Epidermal melanocyte (primary cell): ENCODE results near the gene FOXD3.

Experiments
- DNase-seq: peaks from one replicate; pipeline ENCODE4 v3.0.0; 2011; ENCODE audit warnings: low spot score; ENCODE audit not compliant: insufficient read length

Gene FOXD3

GRCh38 chr1:63322114-63322943, at the start of gene FOXD3:
TSS of gene FOXD3 (plus strand) at chr1:63322567. CDS start at chr1:63323059, 492 bp downstream.
- DNase-seq = peak; percentile 52

DNA sequence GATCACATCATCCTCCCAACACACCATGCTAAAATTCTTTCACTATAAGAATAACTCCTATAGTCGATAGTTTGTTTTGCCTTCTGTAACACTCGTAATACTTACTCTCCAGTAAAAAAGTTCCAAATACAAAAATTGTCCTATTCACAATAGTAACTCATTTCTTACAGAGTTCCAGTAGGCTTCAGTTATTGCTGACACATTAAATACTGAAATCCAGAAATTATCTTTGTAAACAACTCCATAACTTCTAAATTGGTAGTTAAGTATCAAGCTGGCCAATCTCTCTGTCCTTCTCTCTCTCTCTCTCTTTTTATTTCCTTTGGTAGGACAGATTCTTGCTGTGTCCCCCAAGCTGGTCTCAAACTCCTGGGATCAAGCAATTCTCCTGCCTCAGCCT, 49.6 kb upstream of the FOXD3 start:
- no peak for DNase-seq

- no peak for DNase-seq
Observed at GRCh38 chr1:63274371-63274770, 48.0 kb upstream of the FOXD3 start.

DNA sequence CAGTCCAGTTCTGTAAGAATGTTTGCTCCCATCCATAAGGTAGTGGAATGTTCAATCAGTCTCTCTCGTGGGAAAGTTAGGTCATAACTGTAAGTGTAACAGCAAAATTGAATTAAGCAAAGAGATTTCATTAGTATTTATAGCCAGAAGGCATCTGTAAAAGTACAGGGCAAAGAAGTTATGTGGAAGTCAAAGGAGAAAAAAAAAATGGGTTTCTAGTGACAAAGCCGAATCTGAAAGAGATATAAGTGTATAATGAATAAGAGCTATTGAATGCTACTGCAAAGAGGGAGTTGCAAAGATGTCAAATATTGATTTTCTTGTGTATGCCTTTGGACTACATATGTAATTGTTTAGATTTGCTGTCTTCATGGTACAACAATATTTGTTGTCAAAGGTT, 47.4 kb upstream of the FOXD3 start:
- no peak for DNase-seq

GRCh38 chr1:63276624-63277023, 45.7 kb upstream of the FOXD3 start:
- DNase-seq = no peak

- DNase-seq = no peak
Observed at GRCh38 chr1:63277195-63278192, 44.9 kb upstream of the FOXD3 start.

- no peak for DNase-seq
Observed at GRCh38 chr1:63281753-63282152, 40.6 kb upstream of the FOXD3 start.

GRCh38 chr1:63289135-63289534, 33.2 kb upstream of the FOXD3 start:
- no peak for DNase-seq

DNA sequence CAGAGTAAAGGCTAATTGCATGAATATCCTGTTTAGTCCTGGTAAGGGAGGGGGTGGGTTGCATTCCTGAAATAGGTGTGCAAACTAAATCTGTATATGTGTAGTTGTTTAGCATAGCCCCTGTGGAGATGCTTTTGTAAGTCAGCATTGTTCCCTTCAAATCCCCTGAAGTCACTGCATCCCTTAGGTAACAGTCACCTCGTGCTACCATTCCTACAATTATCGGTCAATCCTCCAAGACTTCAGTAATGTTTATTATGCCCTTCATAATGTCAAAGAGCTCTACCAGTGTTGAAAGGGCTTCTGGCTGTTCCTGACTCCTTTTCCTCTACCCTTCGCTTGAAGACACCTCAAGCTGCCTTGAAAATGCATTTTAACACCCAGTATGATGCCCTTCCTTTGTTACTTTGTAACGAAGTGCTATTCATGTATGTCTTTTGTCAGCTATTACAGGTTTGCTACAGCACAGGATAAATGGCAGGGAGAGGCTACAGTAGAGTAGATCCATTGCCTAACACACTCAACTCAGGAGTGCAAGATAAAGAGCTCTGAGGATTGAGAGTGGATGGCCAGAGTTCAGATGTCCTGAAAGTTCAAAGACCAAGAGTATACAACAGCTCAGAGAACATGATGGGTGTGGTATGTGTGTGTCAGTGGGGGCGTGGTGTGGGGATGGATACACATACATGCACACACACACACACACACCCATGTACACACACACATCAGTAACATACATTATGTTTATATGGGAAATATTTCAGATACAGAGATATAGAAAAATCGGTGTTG, 27.4 kb upstream of the FOXD3 start:
- DNase-seq = no peak

- no peak for DNase-seq
Observed at GRCh38 chr1:63304410-63304809, 18.0 kb upstream of the FOXD3 start.

- DNase-seq = no peak
Observed at GRCh38 chr1:63305043-63305442, 17.3 kb upstream of the FOXD3 start.

- DNase-seq = no peak
Observed at GRCh38 chr1:63307196-63307794, 15.1 kb upstream of the FOXD3 start.

DNA sequence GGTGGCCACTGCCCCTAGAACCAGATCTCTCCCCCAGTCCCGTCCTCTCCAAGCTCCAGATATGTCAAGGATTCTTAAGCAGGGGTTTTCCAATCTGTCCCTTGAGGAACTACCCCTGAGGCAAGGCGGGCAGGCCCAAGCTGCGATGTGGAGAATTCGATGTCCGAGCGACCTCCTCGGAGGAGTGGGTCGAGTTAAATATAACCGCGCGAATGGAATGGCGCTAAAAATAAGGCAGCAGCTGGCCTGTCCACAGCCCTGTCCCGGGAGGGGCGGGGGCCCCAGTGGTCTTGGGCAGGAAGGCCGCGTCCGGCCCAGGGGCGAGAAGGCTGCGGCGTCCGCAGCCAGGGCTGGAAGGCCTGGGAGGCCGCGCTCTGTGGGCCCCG, 5.8 kb upstream of the FOXD3 start:
- DNase-seq = no peak

DNA sequence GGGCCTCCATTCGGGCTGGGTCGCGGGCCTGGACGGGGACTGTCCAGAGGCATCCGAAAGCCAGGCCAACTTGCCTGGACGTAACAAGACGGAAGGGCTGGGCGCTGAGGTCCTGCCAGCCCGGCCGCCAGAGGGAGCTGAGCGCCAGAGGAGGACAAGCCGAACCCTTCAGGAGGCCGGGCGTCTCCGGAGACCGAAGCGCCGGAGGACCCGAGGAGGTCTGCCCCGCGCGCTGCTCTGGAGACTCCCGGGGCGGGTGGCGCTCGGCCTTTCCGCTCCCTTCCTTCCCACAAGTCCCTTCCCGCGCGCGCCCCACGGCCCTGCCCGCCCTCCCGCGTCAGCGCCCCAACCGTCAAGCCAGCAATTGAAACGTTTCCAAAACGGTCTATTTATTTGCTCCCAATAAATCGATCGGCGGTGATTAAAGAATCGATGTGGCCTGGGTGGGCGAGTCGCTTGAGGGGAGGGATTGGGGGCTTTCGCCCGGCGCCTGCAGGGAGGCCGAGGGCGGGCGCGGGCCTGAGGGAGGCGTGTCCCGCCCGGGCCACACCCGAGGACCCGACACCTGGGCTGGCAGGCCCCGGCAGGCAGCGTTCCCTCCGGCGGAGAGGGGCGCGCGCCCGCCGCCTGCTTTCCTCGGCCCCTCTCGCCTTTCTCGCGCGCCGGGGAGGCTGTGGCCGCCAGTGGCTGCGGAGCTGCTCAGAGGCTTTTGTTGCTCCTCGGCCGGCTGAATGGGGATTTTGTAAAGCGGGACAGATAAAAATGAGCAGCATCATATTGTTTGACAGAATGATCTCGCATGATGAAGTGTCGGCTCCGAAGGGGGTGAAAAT, 5.2 kb upstream of the FOXD3 start:
- DNase-seq = peak; percentile 89

DNA sequence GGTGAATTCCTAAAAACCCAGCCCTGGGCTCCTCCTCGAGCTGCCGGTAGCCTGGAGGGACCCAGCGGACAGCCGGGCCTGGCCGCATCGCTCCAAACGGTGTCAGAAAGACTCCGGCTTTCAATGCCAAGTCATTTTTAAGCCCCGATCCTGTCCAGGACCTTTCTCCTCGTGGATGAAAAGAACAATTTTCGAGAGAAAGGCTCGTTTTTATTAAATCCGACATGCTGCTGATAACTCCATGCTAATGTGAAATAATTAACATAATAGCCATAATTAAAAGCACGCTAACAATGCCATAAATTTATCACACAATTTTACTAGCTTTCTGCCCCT, 4.6 kb upstream of the FOXD3 start:
- no peak for DNase-seq

GRCh38 chr1:63318201-63318979, 4.0 kb upstream of the FOXD3 start:
- no peak for DNase-seq

DNA sequence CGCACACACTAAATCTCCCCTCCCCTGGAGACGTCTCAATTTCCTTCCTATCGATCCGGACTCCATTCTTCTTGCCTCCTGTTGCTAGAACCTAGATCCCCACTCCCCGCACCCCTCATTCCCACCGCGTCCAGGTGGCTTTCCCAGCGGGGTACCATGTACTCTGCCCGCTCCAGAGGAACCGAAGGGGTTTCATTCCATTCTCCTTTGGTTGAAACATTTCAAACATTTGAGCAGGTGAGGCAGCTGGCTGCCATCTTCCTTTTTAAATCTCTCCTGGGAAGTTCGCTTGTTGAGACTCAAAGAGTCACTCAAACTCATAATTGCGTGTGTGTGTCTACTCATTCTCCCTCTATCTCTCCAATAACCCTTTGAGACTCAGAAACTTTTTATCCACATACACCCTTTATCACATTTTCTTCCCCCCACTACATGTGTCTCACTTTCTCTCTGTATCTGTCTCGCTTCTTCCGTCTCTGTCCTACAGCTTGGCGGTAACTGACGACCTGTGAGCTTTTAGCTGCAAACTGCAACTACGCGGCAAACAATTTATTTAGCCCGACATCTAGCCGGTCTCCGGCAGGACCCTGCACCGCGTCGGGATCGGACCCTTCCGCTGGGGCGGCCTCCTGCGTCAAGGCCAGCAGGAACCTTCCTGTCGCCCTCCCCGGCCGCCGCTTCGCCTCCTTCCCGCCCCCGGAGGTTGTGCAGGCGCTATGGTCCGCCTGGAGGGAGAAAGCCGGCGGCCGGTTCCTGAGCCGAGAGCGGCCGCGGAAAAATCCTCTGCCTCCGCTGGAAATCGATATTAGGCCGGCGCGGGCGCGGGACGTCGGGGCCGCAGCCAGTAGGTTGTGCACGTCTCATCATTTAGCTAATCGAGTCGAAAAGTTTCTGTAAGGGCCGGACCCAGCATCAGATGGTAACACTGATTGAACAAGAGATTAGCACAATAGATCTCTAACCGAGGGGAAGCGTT, 3.0 kb upstream of the FOXD3 start:
- no peak for DNase-seq

DNA sequence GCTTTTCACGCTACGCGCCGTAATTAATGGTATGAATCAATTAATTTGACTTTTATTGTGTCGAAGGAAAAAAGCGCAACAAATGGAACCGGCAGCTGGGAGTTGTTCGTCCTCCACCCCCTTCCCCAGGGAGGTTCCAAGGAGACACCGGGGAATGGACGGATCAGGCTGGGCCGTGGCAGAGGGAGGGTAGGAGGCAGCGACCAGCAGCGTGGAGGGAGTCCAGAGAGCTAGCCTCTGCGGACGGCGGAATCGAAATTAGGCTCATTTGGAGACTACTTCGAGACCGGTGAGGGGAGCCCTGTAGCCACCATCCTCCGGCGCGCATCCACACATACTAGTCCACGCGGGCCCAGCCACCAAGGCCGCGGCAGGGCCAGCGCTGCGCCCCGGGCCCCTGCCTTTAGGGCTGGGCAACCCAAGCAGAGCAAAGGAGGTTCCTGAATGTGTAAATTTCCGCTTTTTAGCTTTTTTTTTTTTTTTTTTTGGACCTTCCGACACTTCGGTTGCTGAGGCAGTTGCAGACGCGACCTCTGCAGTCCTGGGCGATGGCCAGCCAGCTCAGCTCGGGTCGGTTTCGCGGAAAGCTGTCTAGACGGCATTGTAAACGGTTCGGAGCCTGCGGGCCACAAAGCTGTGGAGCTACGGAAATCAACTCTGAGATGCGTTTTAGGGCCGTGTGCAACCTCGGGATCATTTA, 2.2 kb upstream of the FOXD3 start:
- DNase-seq = no peak
